IMR-90 (cell line): ENCODE data around the gene GSG1L. TPM values are rescaled to one million over a fixed set of nuclear protein-coding genes. Genes with fewer than 3 reads are reported as not detected.

ENCODE experiments used
- ATAC-seq: fragments of 200-7000 bp; cut with Tn5 transposase; 2 replicates; pipeline ENCODE4 v1.9.1; 2020; ENCODE audit warnings: low read depth, mild to moderate bottlenecking, moderate library complexity
- BruUV-seq: library from RNA; stranded (reverse); fragments of 400-500 nt; replicated peaks from 2 replicates; lab custom pipeline; 2021; lab: Mats Ljungman, UMichigan
- CTCF ChIA-PET: fragments of 300-600 bp; formaldehyde crosslinking; extraction: SDS; loops from one replicate; lab custom pipeline; 2021; ENCODE audit warnings: antibody characterized with exemption; lab: Yijun Ruan, JAX
- POLR2A ChIA-PET: fragments of 300-600 bp; sonication (Branson Sonifier 250); formaldehyde crosslinking; loops from one replicate; lab custom pipeline; 2022; ENCODE audit warnings: antibody characterized with exemption; ENCODE audit not compliant: unreplicated experiment; lab: Charles Lee
- DNase-seq: peaks from one replicate; pipeline ENCODE4 v3.0.0; 2013
- H2AFZ ChIP-seq: replicated peaks from 2 replicates; pipeline ENCODE3; 2013; ENCODE audit warnings: low read length, mild to moderate bottlenecking; ENCODE audit not compliant: poor library complexity
- H2AK5ac ChIP-seq: 2 replicates; pipeline ENCODE4 v1.6.1; 2013; ENCODE audit warnings: low read depth, low read length, inconsistent platforms
- H2AK9ac ChIP-seq: replicated peaks from 2 replicates; pipeline ENCODE3; 2013; ENCODE audit warnings: mild to moderate bottlenecking, low read depth, low read length, moderate library complexity; ENCODE audit not compliant: poor library complexity
- H2BK120ac ChIP-seq: 2 replicates; pipeline ENCODE4 v1.6.1; 2013; ENCODE audit warnings: low read depth, low read length, inconsistent platforms
- H2BK15ac ChIP-seq: 3 replicates; pipeline ENCODE4 v1.6.1; 2013; ENCODE audit warnings: low read depth, low read length, inconsistent platforms
- H2BK20ac ChIP-seq: 2 replicates; pipeline ENCODE4 v1.6.1; 2013; ENCODE audit warnings: low read depth, mild to moderate bottlenecking, inconsistent platforms, low read length, moderate library complexity
- H2BK5ac ChIP-seq: 2 replicates; pipeline ENCODE4 v1.6.1; 2013; ENCODE audit warnings: mild to moderate bottlenecking, low read depth, low read length, inconsistent platforms; ENCODE audit not compliant: poor library complexity, severe bottlenecking
- H3K14ac ChIP-seq: replicated peaks from 2 replicates; pipeline ENCODE4 v1.6.1; 2013; ENCODE audit warnings: low read depth, low read length, inconsistent platforms
- H3K18ac ChIP-seq: 2 replicates; pipeline ENCODE4 v1.6.1; 2013; ENCODE audit warnings: low read depth, low read length, control low read depth
- H3K23ac ChIP-seq: 2 replicates; pipeline ENCODE4 v1.6.1; 2013; ENCODE audit warnings: low read depth, low read length, inconsistent platforms
- H3K27ac ChIP-seq: 2 replicates; pipeline ENCODE4 v1.5.1; 2013; ENCODE audit warnings: mild to moderate bottlenecking, control low read depth, low read length; ENCODE audit not compliant: insufficient read depth
- H3K27me3 ChIP-seq: 2 replicates; pipeline ENCODE4 v1.6.1; 2013; ENCODE audit warnings: low read length; ENCODE audit not compliant: control insufficient read depth, insufficient read depth
- H3K36me3 ChIP-seq: 2 replicates; pipeline ENCODE4 v1.6.1; 2013; ENCODE audit warnings: low read length, mixed read lengths; ENCODE audit not compliant: control insufficient read depth, insufficient read depth
- H3K4ac ChIP-seq: 2 replicates; pipeline ENCODE4 v1.6.1; 2013; ENCODE audit warnings: low read depth, low read length, inconsistent platforms
- H3K4me1 ChIP-seq: 2 replicates; pipeline ENCODE4 v1.6.1; 2013; ENCODE audit warnings: low read length, mixed read lengths; ENCODE audit not compliant: control insufficient read depth, insufficient read depth
- H3K4me2 ChIP-seq: 2 replicates; pipeline ENCODE4 v1.6.1; 2013; ENCODE audit warnings: low read depth, mild to moderate bottlenecking, control low read depth, low read length, moderate library complexity
- H3K4me3 ChIP-seq: 2 replicates; pipeline ENCODE4 v1.5.1; 2013; ENCODE audit warnings: low read depth, mild to moderate bottlenecking, control low read depth, low read length, moderate library complexity; ENCODE audit not compliant: insufficient read depth
- H3K56ac ChIP-seq: 2 replicates; pipeline ENCODE4 v1.6.1; 2013; ENCODE audit warnings: low read length, inconsistent platforms; ENCODE audit not compliant: insufficient read depth; ENCODE audit errors: extremely low read depth
- H3K79me1 ChIP-seq, 2 experiments: 2 replicates each; pipeline ENCODE4 v1.6.1; 2013; ENCODE audit warnings: low read length in 2 of 2, inconsistent platforms in 1 of 2, low read depth in 1 of 2
- H3K9ac ChIP-seq: 2 replicates; pipeline ENCODE4 v1.6.1; 2013; ENCODE audit warnings: low read depth, low read length, control low read depth
- H3K9me1 ChIP-seq: 2 replicates; pipeline ENCODE4 v1.6.1; 2013; ENCODE audit warnings: low read length, inconsistent platforms; ENCODE audit not compliant: insufficient read depth
- H3K9me3 ChIP-seq: 2 replicates; pipeline ENCODE4 v1.6.1; 2013; ENCODE audit warnings: low read length; ENCODE audit not compliant: control insufficient read depth, insufficient read depth
- H4K20me1 ChIP-seq: 2 replicates; pipeline ENCODE4 v1.6.1; 2013; ENCODE audit warnings: low read length, inconsistent platforms; ENCODE audit not compliant: insufficient read depth
- H4K5ac ChIP-seq: 2 replicates; pipeline ENCODE4 v1.6.1; 2013; ENCODE audit warnings: mild to moderate bottlenecking, low read depth, low read length, control low read depth
- H4K8ac ChIP-seq, 2 experiments: 2 replicates each; pipeline ENCODE4 v1.6.1; 2013; ENCODE audit warnings: low read depth in 2 of 2, low read length in 2 of 2, control low read depth in 1 of 2, inconsistent platforms in 1 of 2
- H4K91ac ChIP-seq: 2 replicates; pipeline ENCODE4 v1.6.1; 2013; ENCODE audit warnings: low read depth, low read length, inconsistent platforms; ENCODE audit not compliant: insufficient read depth
- CHD1 ChIP-seq: IDR thresholded peaks from 2 replicates; pipeline ENCODE4 v1.6.1; 2012; ENCODE audit warnings: low read depth, low read length, improper control_type of control experiment
- ELK1 ChIP-seq: fragments of 150-350 bp; IDR thresholded peaks from 2 replicates; pipeline ENCODE4 v1.6.1; 2016; ENCODE audit warnings: low read depth, mild to moderate bottlenecking, low read length, moderate library complexity, borderline replicate concordance
- MAZ ChIP-seq: IDR thresholded peaks from 2 replicates; pipeline ENCODE4 v1.6.1; 2012; ENCODE audit warnings: low read depth, mild to moderate bottlenecking, low read length, improper control_type of control experiment, moderate library complexity, borderline replicate concordance
- RCOR1 ChIP-seq: IDR thresholded peaks from 2 replicates; pipeline ENCODE4 v1.6.1; 2012; ENCODE audit warnings: mild to moderate bottlenecking, low read length, improper control_type of control experiment; ENCODE audit not compliant: insufficient replicate concordance
- WGBS, 2 experiments: methylation state at CpG; one replicate each; pipeline versions ENCODE4 v1.1.5 to v1.1.7; 2013; ENCODE audit warnings: missing lambda C conversion rate in 2 of 2; ENCODE audit not compliant: insufficient read length in 1 of 2; ENCODE audit errors: extremely low coverage in 2 of 2; 5-methylcytosine and 5-hydroxymethylcytosine counted together
- dilution Hi-C: fragments of 300-500 bp; cut with HindIII; formaldehyde crosslinking; loops from one replicate; pipeline ENCODE4 v1.14.3; 2018; ENCODE audit warnings: low sequenced_read_pairs; ENCODE audit not compliant: unreplicated experiment
- in situ Hi-C: fragments of 300-500 bp; cut with MboI; formaldehyde crosslinking; loops from 3 replicates; pipeline ENCODE4 v1.14.3; 2019; ENCODE audit warnings: low sequenced_read_pairs, inconsistent platforms, mixed read lengths
- intact Hi-C: fragments of 100-400 bp; cut with micrococcal nuclease; formaldehyde crosslinking; loops from 2 replicates; pipeline ENCODE4 v1.10.0; 2022
- polyA plus RNA-seq, 3 experiments: library from polyadenylated mRNA; depleted of rRNA; stranded (reverse); fragments of >200 nt; gene quantifications; 2 replicates each; pipeline ENCODE4 v1.2.3, GENCODE V29; 2012; ENCODE audit warnings: low replicate concordance in 1 of 3
- total RNA-seq: library from RNA; depleted of rRNA; stranded (reverse); fragments of >200 nt; gene quantifications from 2 replicates; pipeline ENCODE4 v1.2.3, GENCODE V29; 2012

GSG1L gene
- total and polyA plus RNA-seq, 2 of the 4 experiments (the other 2 are of a cell fraction) = not detected

- Histone ChIP-seq H2AFZ (no peak overlapping the region), H3K27me3 (peaks cover 2% of the 10 kb centered on the region), H3K18ac (no peak overlapping the region), H2BK120ac (no peak overlapping the region), H3K4me2 (no peak overlapping the region), H3K9me3 (no peaks in the 10 kb centered on the region), H3K4me1 (no peaks in the 10 kb centered on the region), H2BK5ac (no peak overlapping the region), H4K5ac (no peak overlapping the region), H3K9ac (no peak overlapping the region), H2AK5ac (no peak overlapping the region), H3K79me1 (no peaks in the 10 kb centered on the region), H3K9me1 (no peaks in the 10 kb centered on the region), H3K4me3 (no peak overlapping the region), H2AK9ac (no peak overlapping the region), H4K91ac (no peak overlapping the region), H4K20me1 (no peaks in the 10 kb centered on the region), H3K4ac (no peak overlapping the region), H3K27ac (no peak overlapping the region), H2BK15ac (no peak overlapping the region), H2BK20ac (no peak overlapping the region), H3K56ac (no peak overlapping the region), H3K14ac (no peak overlapping the region), H3K36me3 (no peaks in the 10 kb centered on the region), H4K8ac (no peak overlapping the region), H3K23ac (no peak overlapping the region)
- intact Hi-C loops = no loop called here
- no CpG with 5 or more reads among the region's 1 CpG for WGBS, 2 experiments
- BruUV-seq = no TSS peak
- no peak for TF ChIP-seq MAZ
- TF ChIP-seq ELK1 = no peak
- no peak for TF ChIP-seq RCOR1
- TF ChIP-seq CHD1 = no peak
- ATAC-seq = no peak
- CTCF ChIA-PET = interaction anchor here (0.6 kb wide), 1 partner anchor 713 kb away, joined by 3 read pairs; no protein-coding TSS in a partner anchor
- dilution Hi-C loops = no loop called here
- in situ Hi-C loops = no loop called here
- no peak for DNase-seq
- POLR2A ChIA-PET = no interaction called here
Observed at GRCh38 chr16:27907457-27907972, 156.0 kb downstream of the GSG1L start.
